ENCODE results near the gene NXPH3. TPM values are rescaled to one million over a fixed set of nuclear protein-coding genes. Genes with fewer than 3 reads are reported as not detected.

The NXPH3 gene
- total and polyA plus RNA-seq, 2 donors (not counting 1 experiment from before 2014, with no cell fraction given), result not detected

- POLR2A ChIA-PET, result no interaction called here
- Histone ChIP-seq H3K79me2 (ENCODE audit: control insufficient read depth, insufficient read depth, low read length) (no peaks in the 10 kb centered on the region), H3K27me3 (replicated peaks in 1 of 4; ENCODE audit: control extremely low read depth in 1 of 4, control insufficient read depth in 3 of 4, insufficient read depth in 4 of 4, low read length in 3 of 4) (no peaks in the 10 kb centered on the region), H3K4me2 (replicated peaks; ENCODE audit: low read depth, low read length, poor library complexity, severe bottlenecking) (no peak overlapping the region), H2AFZ (ENCODE audit: insufficient read depth, low read depth, low read length, poor library complexity, severe bottlenecking) (no peak overlapping the region), H3K4me3 (ENCODE audit: control extremely low read depth in 1 of 5, extremely low read depth in 1 of 5, insufficient read depth in 1 of 5, low read depth in 2 of 5, low read length in 4 of 5) (no peak overlapping the region), H3K9ac (ENCODE audit: low read length) (no peak overlapping the region), H3K4me1 (ENCODE audit: control insufficient read depth in 2 of 2, insufficient read depth in 2 of 2, low read length in 2 of 2) (no peaks in the 10 kb centered on the region), H3K9me3 (ENCODE audit: control extremely low read depth in 1 of 3, control insufficient read depth in 2 of 3, insufficient read depth in 1 of 3, low read length in 2 of 3) (no peaks in the 10 kb centered on the region), H4K20me1 (ENCODE audit: control insufficient read depth, insufficient read depth, low read length, poor library complexity, severe bottlenecking) (no peaks in the 10 kb centered on the region), H3K27ac (ENCODE audit: low read length in 2 of 2) (no peak overlapping the region), H3K36me3 (replicated peaks in 1 of 2; ENCODE audit: control extremely low read depth in 1 of 2, control insufficient read depth in 1 of 2, extremely low read depth in 1 of 2, insufficient read depth in 2 of 2, low read length in 1 of 2) (peaks cover 16 to 74% of the 10 kb centered on the region in 2 experiments)
- intact Hi-C loops (cut with micrococcal nuclease), result no loop called here
- no peaks in the 10 kb centered on the region for H3K9me3 Mint-ChIP-seq (ENCODE audit: insufficient read depth)
- H3K27ac Mint-ChIP-seq, result peak overlapping the region; percentile 41
- ATAC-seq (ENCODE audit: low read depth) (no peak), DNase-seq (no peak)
- 90% methylated on average over 3 of the region's 8 CpGs for WGBS (ENCODE audit: insufficient coverage)
- H3K4me3 Mint-ChIP-seq, result no peak overlapping the region
- TF ChIP-seq CTCF (IDR thresholded peaks at IDR 0.05) (no peak), EZH2 (IDR thresholded peaks at IDR 0.05; ENCODE audit: borderline replicate concordance, insufficient read depth, low read depth, low read length, poor library complexity, severe bottlenecking) (no peak)
- H3K4me1 Mint-ChIP-seq, result no peaks in the 10 kb centered on the region
- no peaks in the 10 kb centered on the region for H3K27me3 Mint-ChIP-seq
- CTCF ChIA-PET, result interaction anchor here (0.9 kb wide), 1 partner anchor 98 kb away, joined by 4 read pairs; no protein-coding TSS in a partner anchor
These were observed 22.4 kb downstream of the NXPH3 start for GRCh38 chr17:49597928-49598655.

GRCh38 chr17:49598918-49599317 is 23.2 kb downstream of the NXPH3 start:
- no peaks in the 10 kb centered on the region for H4K20me1 ChIP-seq (ENCODE audit: control insufficient read depth, insufficient read depth, low read length, poor library complexity, severe bottlenecking)
- intact Hi-C loops (cut with micrococcal nuclease), result no loop called here
- ChIA-PET POLR2A (no interaction called here), CTCF (interaction anchor here (0.7 kb wide), 2 partner anchors 64 to 97 kb away, joined by 3 read pairs; no protein-coding TSS in a partner anchor)
- no peak overlapping the region for H3K4me2 ChIP-seq (replicated peaks; ENCODE audit: low read depth, low read length, poor library complexity, severe bottlenecking)
- no peak overlapping the region for H3K27ac Mint-ChIP-seq
- TF ChIP-seq EZH2 (IDR thresholded peaks at IDR 0.05; ENCODE audit: borderline replicate concordance, insufficient read depth, low read depth, low read length, poor library complexity, severe bottlenecking), result no peak
- TF ChIP-seq CTCF (IDR thresholded peaks at IDR 0.05), result no peak
- no peak overlapping the region for H3K27ac ChIP-seq (ENCODE audit: low read length in 2 of 2)
- no peaks in the 10 kb centered on the region for H3K27me3 ChIP-seq (replicated peaks in 1 of 4; ENCODE audit: control extremely low read depth in 1 of 4, control insufficient read depth in 3 of 4, insufficient read depth in 4 of 4, low read length in 3 of 4)
- H3K9me3 Mint-ChIP-seq (ENCODE audit: insufficient read depth), result no peaks in the 10 kb centered on the region
- H3K4me3 ChIP-seq (ENCODE audit: control extremely low read depth in 1 of 5, extremely low read depth in 1 of 5, insufficient read depth in 1 of 5, low read depth in 2 of 5, low read length in 4 of 5), result no peak overlapping the region
- no peaks in the 10 kb centered on the region for H3K4me1 Mint-ChIP-seq
- no peak overlapping the region for H3K9ac ChIP-seq (ENCODE audit: low read length)
- DNase-seq (no peak), ATAC-seq (ENCODE audit: low read depth) (no peak)
- H3K4me1 ChIP-seq (ENCODE audit: control insufficient read depth in 2 of 2, insufficient read depth in 2 of 2, low read length in 2 of 2), result no peaks in the 10 kb centered on the region
- WGBS (ENCODE audit: insufficient coverage), result no CpG with 5 or more reads among the region's 3 CpGs
- no peaks in the 10 kb centered on the region for H3K9me3 ChIP-seq (ENCODE audit: control extremely low read depth in 1 of 3, control insufficient read depth in 2 of 3, insufficient read depth in 1 of 3, low read length in 2 of 3)
- no peak overlapping the region for H2AFZ ChIP-seq (ENCODE audit: insufficient read depth, low read depth, low read length, poor library complexity, severe bottlenecking)
- no peaks in the 10 kb centered on the region for H3K79me2 ChIP-seq (ENCODE audit: control insufficient read depth, insufficient read depth, low read length)
- H3K4me3 Mint-ChIP-seq, result no peak overlapping the region
- H3K36me3 ChIP-seq (replicated peaks in 1 of 2; ENCODE audit: control extremely low read depth in 1 of 2, control insufficient read depth in 1 of 2, extremely low read depth in 1 of 2, insufficient read depth in 2 of 2, low read length in 1 of 2), result peaks cover 16 to 82% of the 10 kb centered on the region in 2 experiments
- H3K27me3 Mint-ChIP-seq, result no peaks in the 10 kb centered on the region

Data from B cell (primary cell).